HEK293 (cell line): ENCODE data around the gene SLIT1.

Experiments used
- CTCF ChIA-PET: fragments of 350-600 bp; formaldehyde crosslinking; extraction: SDS; loops from one replicate; lab custom pipeline; 2021; ENCODE audit warnings: antibody characterized with exemption; lab: Yijun Ruan, JAX
- POLR2A ChIA-PET: fragments of 300-600 bp; formaldehyde crosslinking; extraction: SDS; loops from one replicate; lab custom pipeline; 2020; ENCODE audit warnings: antibody characterized with exemption, inconsistent platforms; lab: Yijun Ruan, JAX
- H3K27ac ChIP-seq: fragments of 200-500 bp; sonication (Bioruptor generic); 2 replicates; pipeline ENCODE4 v1.5.1; 2014; ENCODE audit warnings: low read depth, low read length, control low read depth, inconsistent platforms; ENCODE audit errors: extremely low read depth
- H3K36me3 ChIP-seq, 2 experiments: fragments of 200-500 bp in 1 of 2; sonication (Bioruptor generic) in 1 of 2; 1 replicate in 1 of 2; 2 replicates in 1 of 2; pipeline ENCODE4 v1.5.1; 2014 to 2017; ENCODE audit warnings: inconsistent platforms in 2 of 2, low read length in 2 of 2; ENCODE audit not compliant: control insufficient read depth in 2 of 2, insufficient read depth in 1 of 2
- H3K4me1 ChIP-seq: fragments of 200-500 bp; sonication (Bioruptor generic); 2 replicates; pipeline ENCODE4 v1.5.1; 2014; ENCODE audit warnings: mild to moderate bottlenecking, low read length, inconsistent platforms; ENCODE audit not compliant: control insufficient read depth, insufficient read depth
- H3K4me3 ChIP-seq: 2 replicates; pipeline ENCODE4 v1.5.1; 2011; ENCODE audit warnings: low read depth, mild to moderate bottlenecking, control low read depth, low read length, moderate library complexity
- H3K9me3 ChIP-seq: fragments of 200-500 bp; sonication (Bioruptor generic); 2 replicates; pipeline ENCODE4 v1.5.1; 2014; ENCODE audit warnings: low read depth, low read length, inconsistent platforms; ENCODE audit not compliant: control insufficient read depth, insufficient read depth
- EGR2 ChIP-seq: fragments of 450-650 bp; formaldehyde crosslinking; IDR thresholded peaks from 2 replicates; pipeline ENCODE4 v1.5.1; 2016; ENCODE audit warnings: low read depth, missing biosample characterization, missing genetic modification characterization
- GLI4 ChIP-seq: fragments of 450-650 bp; formaldehyde crosslinking; IDR thresholded peaks from 2 replicates; pipeline ENCODE4 v1.5.1; 2016; ENCODE audit warnings: missing biosample characterization, missing genetic modification characterization
- HOXC10 ChIP-seq: sonication (generic); formaldehyde crosslinking; IDR thresholded peaks from 2 replicates; pipeline ENCODE4 v1.8.1; 2023; ENCODE audit warnings: mild to moderate bottlenecking, missing genetic modification reagents
- KLF10 ChIP-seq: fragments of 450-650 bp; IDR thresholded peaks from 2 replicates; pipeline ENCODE4 v1.5.1; 2018; ENCODE audit warnings: missing biosample characterization, mild to moderate bottlenecking, missing genetic modification characterization
- MYNN ChIP-seq: fragments of 450-650 bp; formaldehyde crosslinking; IDR thresholded peaks from 2 replicates; pipeline ENCODE4 v1.5.1; 2016; ENCODE audit warnings: missing biosample characterization, missing genetic modification characterization, borderline replicate concordance
- YY2 ChIP-seq: fragments of 450-650 bp; formaldehyde crosslinking; IDR thresholded peaks from 2 replicates; pipeline ENCODE4 v1.5.1; 2016; ENCODE audit warnings: missing biosample characterization, missing genetic modification characterization
- ZBTB1 ChIP-seq: fragments of 450-650 bp; formaldehyde crosslinking; IDR thresholded peaks from 2 replicates; pipeline ENCODE4 v1.5.1; 2016; ENCODE audit warnings: missing biosample characterization, missing genetic modification characterization
- ZBTB17 ChIP-seq: fragments of 450-650 bp; formaldehyde crosslinking; IDR thresholded peaks from 2 replicates; pipeline ENCODE4 v1.5.1; 2016; ENCODE audit warnings: missing biosample characterization, missing genetic modification characterization
- ZBTB48 ChIP-seq: fragments of 450-650 bp; formaldehyde crosslinking; IDR thresholded peaks from 2 replicates; pipeline ENCODE4 v1.5.1; 2016; ENCODE audit warnings: missing biosample characterization, missing genetic modification characterization
- ZFHX2 ChIP-seq: fragments of 450-650 bp; formaldehyde crosslinking; conservative IDR thresholded peaks from 2 replicates; pipeline ENCODE4 v1.5.1; 2016; ENCODE audit warnings: missing biosample characterization, missing genetic modification characterization
- ZNF202 ChIP-seq: fragments of 450-650 bp; formaldehyde crosslinking; IDR thresholded peaks from 2 replicates; pipeline ENCODE4 v1.5.1; 2016; ENCODE audit warnings: missing biosample characterization, missing genetic modification characterization, borderline replicate concordance
- ZNF211 ChIP-seq: fragments of 450-650 bp; formaldehyde crosslinking; IDR thresholded peaks from 2 replicates; pipeline ENCODE4 v1.5.1; 2016; ENCODE audit warnings: low read depth, missing biosample characterization, missing genetic modification characterization
- ZNF311 ChIP-seq: fragments of 450-650 bp; formaldehyde crosslinking; IDR thresholded peaks from 2 replicates; pipeline ENCODE4 v1.5.1; 2017; ENCODE audit warnings: missing biosample characterization, missing genetic modification characterization, borderline replicate concordance
- ZNF560 ChIP-seq: fragments of 450-650 bp; formaldehyde crosslinking; IDR thresholded peaks from 2 replicates; pipeline ENCODE4 v1.5.1; 2017; ENCODE audit warnings: missing biosample characterization, missing genetic modification characterization, borderline replicate concordance
- ZNF561 ChIP-seq: fragments of 450-650 bp; IDR thresholded peaks from 2 replicates; pipeline ENCODE4 v1.5.1; 2018; ENCODE audit warnings: missing biosample characterization, missing genetic modification characterization, borderline replicate concordance
- ZNF629 ChIP-seq: fragments of 450-650 bp; formaldehyde crosslinking; IDR thresholded peaks from 2 replicates; pipeline ENCODE4 v1.5.1; 2017; ENCODE audit warnings: missing biosample characterization, missing genetic modification characterization
- ZNF707 ChIP-seq: fragments of 450-650 bp; formaldehyde crosslinking; IDR thresholded peaks from 2 replicates; pipeline ENCODE4 v1.5.1; 2016; ENCODE audit warnings: missing biosample characterization, missing genetic modification characterization
- ZNF747 ChIP-seq: fragments of 450-650 bp; formaldehyde crosslinking; IDR thresholded peaks from 2 replicates; pipeline ENCODE4 v1.5.1; 2016; ENCODE audit warnings: missing biosample characterization, missing genetic modification characterization
- ZNF768 ChIP-seq: fragments of 450-650 bp; formaldehyde crosslinking; IDR thresholded peaks from 2 replicates; pipeline ENCODE4 v1.5.1; 2018; ENCODE audit warnings: missing biosample characterization, mild to moderate bottlenecking, missing genetic modification characterization
- TF ChIP-seq, protein P1 (sequence below): fragments of 450-650 bp; formaldehyde crosslinking; IDR thresholded peaks from 2 replicates; pipeline ENCODE4 v1.5.1; 2016; ENCODE audit warnings: missing biosample characterization, missing genetic modification characterization
- TF ChIP-seq, protein P2 (sequence below): fragments of 450-650 bp; formaldehyde crosslinking; IDR thresholded peaks from 2 replicates; pipeline ENCODE4 v1.5.1; 2016; ENCODE audit warnings: missing biosample characterization, missing genetic modification characterization
- TF ChIP-seq, protein P3 (sequence below): fragments of 450-650 bp; formaldehyde crosslinking; IDR thresholded peaks from 2 replicates; pipeline ENCODE4 v1.5.1; 2016; ENCODE audit warnings: missing biosample characterization, missing genetic modification characterization
- TF ChIP-seq, protein P4 (sequence below): fragments of 450-650 bp; formaldehyde crosslinking; IDR thresholded peaks from 2 replicates; pipeline ENCODE4 v1.5.1; 2016; ENCODE audit warnings: missing biosample characterization, missing genetic modification characterization, low read depth
- TF ChIP-seq, protein P5 (sequence below): fragments of 450-650 bp; formaldehyde crosslinking; IDR thresholded peaks from 2 replicates; pipeline ENCODE4 v1.5.1; 2016; ENCODE audit warnings: missing biosample characterization, missing genetic modification characterization

The SLIT1 gene

DNA sequence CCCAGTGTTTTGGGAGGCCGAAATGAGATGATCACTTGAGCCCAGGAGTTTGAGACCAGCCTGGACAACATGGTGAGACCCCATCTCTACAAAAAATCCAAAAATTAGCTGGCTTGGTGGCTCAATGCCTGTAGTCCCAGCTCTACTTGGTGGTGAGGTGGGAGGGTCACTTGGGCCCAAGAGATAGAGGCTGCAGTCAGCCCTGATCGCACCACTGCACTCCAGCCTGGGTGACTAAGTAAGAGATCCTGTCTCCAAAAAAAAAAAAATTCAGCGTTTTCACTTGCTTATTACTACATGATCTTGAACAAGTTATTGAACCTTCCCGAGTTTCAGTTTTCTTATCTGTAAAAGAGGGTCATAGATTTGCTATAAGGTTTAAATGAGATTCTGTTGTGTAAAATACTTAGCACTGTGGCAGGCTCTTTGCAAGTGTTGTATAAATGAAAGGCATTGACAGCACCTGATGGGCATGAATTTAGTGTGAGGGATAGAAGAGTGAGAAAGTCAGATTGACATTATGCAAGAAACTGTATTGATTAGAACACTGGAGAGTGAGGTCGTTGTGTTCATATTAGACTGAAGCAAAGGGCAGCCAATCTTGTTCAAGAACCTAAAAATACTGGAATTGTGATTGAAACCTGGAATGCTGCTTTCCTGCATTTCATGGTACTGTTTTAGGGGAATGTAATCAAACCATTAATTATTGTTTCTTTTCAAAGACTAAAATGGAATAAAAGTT is 216.9 kb downstream of the SLIT1 start:
- POLR2A ChIA-PET, result no interaction called here
- Histone ChIP-seq H3K9me3 (no peaks in the 10 kb centered on the region), H3K4me3 (no peak overlapping the region), H3K4me1 (no peaks in the 10 kb centered on the region), H3K27ac (no peak overlapping the region)
- CTCF ChIA-PET, result no interaction called here
- TF ChIP-seq YY2 (tag by site-specific recombination) (no peak), ZBTB48 (tag by site-specific recombination) (no peak), ZNF629 (tag by site-specific recombination) (no peak), ZBTB1 (tag by site-specific recombination) (no peak), ZBTB17 (tag by site-specific recombination) (no peak), ZNF211 (tag by site-specific recombination) (no peak), ZNF747 (no peak), ZNF561 (no peak), GLI4 (tag by site-specific recombination) (no peak), ZNF202 (no peak)
- TF ChIP-seq, protein P1, sequence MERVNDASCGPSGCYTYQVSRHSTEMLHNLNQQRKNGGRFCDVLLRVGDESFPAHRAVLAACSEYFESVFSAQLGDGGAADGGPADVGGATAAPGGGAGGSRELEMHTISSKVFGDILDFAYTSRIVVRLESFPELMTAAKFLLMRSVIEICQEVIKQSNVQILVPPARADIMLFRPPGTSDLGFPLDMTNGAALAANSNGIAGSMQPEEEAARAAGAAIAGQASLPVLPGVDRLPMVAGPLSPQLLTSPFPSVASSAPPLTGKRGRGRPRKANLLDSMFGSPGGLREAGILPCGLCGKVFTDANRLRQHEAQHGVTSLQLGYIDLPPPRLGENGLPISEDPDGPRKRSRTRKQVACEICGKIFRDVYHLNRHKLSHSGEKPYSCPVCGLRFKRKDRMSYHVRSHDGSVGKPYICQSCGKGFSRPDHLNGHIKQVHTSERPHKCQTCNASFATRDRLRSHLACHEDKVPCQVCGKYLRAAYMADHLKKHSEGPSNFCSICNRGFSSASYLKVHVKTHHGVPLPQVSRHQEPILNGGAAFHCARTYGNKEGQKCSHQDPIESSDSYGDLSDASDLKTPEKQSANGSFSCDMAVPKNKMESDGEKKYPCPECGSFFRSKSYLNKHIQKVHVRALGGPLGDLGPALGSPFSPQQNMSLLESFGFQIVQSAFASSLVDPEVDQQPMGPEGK (tag by site-specific recombination), result no peak
- TF ChIP-seq, protein P2, sequence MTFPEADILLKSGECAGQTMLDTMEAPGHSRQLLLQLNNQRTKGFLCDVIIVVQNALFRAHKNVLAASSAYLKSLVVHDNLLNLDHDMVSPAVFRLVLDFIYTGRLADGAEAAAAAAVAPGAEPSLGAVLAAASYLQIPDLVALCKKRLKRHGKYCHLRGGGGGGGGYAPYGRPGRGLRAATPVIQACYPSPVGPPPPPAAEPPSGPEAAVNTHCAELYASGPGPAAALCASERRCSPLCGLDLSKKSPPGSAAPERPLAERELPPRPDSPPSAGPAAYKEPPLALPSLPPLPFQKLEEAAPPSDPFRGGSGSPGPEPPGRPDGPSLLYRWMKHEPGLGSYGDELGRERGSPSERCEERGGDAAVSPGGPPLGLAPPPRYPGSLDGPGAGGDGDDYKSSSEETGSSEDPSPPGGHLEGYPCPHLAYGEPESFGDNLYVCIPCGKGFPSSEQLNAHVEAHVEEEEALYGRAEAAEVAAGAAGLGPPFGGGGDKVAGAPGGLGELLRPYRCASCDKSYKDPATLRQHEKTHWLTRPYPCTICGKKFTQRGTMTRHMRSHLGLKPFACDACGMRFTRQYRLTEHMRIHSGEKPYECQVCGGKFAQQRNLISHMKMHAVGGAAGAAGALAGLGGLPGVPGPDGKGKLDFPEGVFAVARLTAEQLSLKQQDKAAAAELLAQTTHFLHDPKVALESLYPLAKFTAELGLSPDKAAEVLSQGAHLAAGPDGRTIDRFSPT (tag by site-specific recombination), result no peak
- TF ChIP-seq, all 188 proteins: peak for 0
- H3K36me3 ChIP-seq, result no peaks in the 10 kb centered on the region

DNA sequence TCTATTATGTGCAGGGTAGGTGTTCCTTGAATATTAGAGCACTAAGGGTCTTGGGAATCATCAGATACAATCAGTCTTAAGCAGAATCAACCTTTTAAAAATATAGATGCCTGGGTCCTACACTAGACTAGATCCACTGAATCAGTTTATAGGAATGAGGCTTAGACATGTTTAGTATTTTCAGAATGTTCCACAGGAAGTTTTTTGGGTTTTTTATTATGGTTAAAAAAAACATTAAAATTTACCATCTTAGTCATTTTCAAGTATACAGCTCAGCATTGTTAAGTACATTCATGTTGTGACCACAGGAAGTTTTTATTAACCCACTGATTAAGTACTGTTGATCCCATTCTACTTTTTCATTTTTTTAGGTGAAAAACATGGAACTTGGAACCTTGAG is 217.9 kb downstream of the SLIT1 start:
- ChIA-PET CTCF (no interaction called here), POLR2A (no interaction called here)
- no peak overlapping the region for H3K27ac ChIP-seq
- H3K4me1 ChIP-seq, result no peaks in the 10 kb centered on the region; the same call in 1 of the 2 replicates
- no peaks in the 10 kb centered on the region for H3K36me3 ChIP-seq
- no peak overlapping the region for H3K4me3 ChIP-seq
- TF ChIP-seq, protein P3, sequence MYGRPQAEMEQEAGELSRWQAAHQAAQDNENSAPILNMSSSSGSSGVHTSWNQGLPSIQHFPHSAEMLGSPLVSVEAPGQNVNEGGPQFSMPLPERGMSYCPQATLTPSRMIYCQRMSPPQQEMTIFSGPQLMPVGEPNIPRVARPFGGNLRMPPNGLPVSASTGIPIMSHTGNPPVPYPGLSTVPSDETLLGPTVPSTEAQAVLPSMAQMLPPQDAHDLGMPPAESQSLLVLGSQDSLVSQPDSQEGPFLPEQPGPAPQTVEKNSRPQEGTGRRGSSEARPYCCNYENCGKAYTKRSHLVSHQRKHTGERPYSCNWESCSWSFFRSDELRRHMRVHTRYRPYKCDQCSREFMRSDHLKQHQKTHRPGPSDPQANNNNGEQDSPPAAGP (tag by site-specific recombination), result no peak
- TF ChIP-seq MYNN (no peak), EGR2 (tag by site-specific recombination) (no peak), ZNF629 (tag by site-specific recombination) (no peak)
- no peaks in the 10 kb centered on the region for H3K9me3 ChIP-seq

DNA sequence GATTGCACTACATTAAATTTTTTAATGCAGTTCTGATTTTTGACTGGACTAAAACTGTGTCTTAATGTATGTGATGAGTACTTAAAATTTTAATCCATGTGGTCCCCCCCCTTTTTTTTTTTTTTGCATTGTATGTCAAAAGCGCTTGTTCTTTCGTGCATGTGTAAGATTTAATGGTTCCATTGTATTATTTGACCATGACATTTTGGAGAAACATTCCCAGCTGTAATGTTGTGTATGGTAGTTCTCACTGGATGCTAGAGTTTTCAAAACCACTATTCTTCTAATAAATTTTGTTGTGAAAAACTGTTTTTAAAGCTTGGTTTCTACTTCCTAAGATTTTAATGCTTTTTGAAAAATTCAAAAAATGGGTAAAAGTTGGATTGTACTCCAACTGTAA is 221.6 kb downstream of the SLIT1 start:
- CTCF ChIA-PET, result interaction anchor here (1.2 kb wide), 1 partner anchor 33 kb away, joined by 6 read pairs; no protein-coding TSS in a partner anchor
- TF ChIP-seq, protein P4, sequence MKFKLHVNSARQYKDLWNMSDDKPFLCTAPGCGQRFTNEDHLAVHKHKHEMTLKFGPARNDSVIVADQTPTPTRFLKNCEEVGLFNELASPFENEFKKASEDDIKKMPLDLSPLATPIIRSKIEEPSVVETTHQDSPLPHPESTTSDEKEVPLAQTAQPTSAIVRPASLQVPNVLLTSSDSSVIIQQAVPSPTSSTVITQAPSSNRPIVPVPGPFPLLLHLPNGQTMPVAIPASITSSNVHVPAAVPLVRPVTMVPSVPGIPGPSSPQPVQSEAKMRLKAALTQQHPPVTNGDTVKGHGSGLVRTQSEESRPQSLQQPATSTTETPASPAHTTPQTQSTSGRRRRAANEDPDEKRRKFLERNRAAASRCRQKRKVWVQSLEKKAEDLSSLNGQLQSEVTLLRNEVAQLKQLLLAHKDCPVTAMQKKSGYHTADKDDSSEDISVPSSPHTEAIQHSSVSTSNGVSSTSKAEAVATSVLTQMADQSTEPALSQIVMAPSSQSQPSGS (tag by site-specific recombination), result no peak
- no peak for TF ChIP-seq ZNF707
- TF ChIP-seq KLF10 (tag by site-specific recombination), result no peak
- TF ChIP-seq HOXC10, result no peak
- no peak for TF ChIP-seq ZNF311 (tag by site-specific recombination)
- no peak for TF ChIP-seq ZFHX2 (tag by site-specific recombination)
- no peak for TF ChIP-seq ZNF560 (tag by site-specific recombination)
- TF ChIP-seq, protein P5, sequence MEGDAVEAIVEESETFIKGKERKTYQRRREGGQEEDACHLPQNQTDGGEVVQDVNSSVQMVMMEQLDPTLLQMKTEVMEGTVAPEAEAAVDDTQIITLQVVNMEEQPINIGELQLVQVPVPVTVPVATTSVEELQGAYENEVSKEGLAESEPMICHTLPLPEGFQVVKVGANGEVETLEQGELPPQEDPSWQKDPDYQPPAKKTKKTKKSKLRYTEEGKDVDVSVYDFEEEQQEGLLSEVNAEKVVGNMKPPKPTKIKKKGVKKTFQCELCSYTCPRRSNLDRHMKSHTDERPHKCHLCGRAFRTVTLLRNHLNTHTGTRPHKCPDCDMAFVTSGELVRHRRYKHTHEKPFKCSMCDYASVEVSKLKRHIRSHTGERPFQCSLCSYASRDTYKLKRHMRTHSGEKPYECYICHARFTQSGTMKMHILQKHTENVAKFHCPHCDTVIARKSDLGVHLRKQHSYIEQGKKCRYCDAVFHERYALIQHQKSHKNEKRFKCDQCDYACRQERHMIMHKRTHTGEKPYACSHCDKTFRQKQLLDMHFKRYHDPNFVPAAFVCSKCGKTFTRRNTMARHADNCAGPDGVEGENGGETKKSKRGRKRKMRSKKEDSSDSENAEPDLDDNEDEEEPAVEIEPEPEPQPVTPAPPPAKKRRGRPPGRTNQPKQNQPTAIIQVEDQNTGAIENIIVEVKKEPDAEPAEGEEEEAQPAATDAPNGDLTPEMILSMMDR (tag by site-specific recombination), result no peak
- no peak for TF ChIP-seq ZNF768
- TF ChIP-seq, all 188 proteins: peak for 0
- Histone ChIP-seq H3K36me3 (no peaks in the 10 kb centered on the region), H3K4me1 (peaks cover 18% of the 10 kb centered on the region), H3K4me3 (no peak overlapping the region), H3K9me3 (no peaks in the 10 kb centered on the region), H3K27ac (no peak overlapping the region)
- POLR2A ChIA-PET, result no interaction called here
